ENCODE measurements around the gene NUDT11. TPM values are rescaled to one million over a fixed set of nuclear protein-coding genes. Genes with fewer than 3 reads are reported as not detected.
"Not testable (repeated sequence)": the region's sequence is repeated elsewhere in the genome, so short reads cannot be mapped to it uniquely, and the experiment has no call there.

The NUDT11 gene
- total RNA-seq, 2 donors from 2014 or later, result 0.75 TPM; not detected in 1

DNA sequence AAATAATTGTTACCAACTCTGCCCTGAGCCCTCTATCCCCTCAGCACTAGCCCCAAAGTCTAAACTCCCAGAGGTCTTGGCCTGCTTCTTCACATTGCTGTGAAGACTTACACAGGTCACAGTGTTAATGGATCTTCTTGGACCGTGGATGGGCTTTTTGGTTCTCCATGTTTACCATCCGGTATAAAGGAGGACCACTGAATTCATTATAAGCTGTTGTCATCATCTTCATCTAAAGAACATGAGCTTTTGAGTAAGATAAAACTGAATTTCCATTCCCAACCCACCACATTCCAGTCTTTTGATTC is 8.5 kb downstream of the NUDT11 start:
- no peak overlapping the region for H3K27ac ChIP-seq
- H3K4me3 ChIP-seq, result no peak overlapping the region
- no peaks in the 10 kb centered on the region for H3K9me3 ChIP-seq
- no peaks in the 10 kb centered on the region for H3K27me3 ChIP-seq
- TF ChIP-seq, protein P1, sequence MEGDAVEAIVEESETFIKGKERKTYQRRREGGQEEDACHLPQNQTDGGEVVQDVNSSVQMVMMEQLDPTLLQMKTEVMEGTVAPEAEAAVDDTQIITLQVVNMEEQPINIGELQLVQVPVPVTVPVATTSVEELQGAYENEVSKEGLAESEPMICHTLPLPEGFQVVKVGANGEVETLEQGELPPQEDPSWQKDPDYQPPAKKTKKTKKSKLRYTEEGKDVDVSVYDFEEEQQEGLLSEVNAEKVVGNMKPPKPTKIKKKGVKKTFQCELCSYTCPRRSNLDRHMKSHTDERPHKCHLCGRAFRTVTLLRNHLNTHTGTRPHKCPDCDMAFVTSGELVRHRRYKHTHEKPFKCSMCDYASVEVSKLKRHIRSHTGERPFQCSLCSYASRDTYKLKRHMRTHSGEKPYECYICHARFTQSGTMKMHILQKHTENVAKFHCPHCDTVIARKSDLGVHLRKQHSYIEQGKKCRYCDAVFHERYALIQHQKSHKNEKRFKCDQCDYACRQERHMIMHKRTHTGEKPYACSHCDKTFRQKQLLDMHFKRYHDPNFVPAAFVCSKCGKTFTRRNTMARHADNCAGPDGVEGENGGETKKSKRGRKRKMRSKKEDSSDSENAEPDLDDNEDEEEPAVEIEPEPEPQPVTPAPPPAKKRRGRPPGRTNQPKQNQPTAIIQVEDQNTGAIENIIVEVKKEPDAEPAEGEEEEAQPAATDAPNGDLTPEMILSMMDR (IDR thresholded peaks at IDR 0.05), result peak in 1 of 2 donors; percentile 15
- H3K4me1 ChIP-seq, result no peaks in the 10 kb centered on the region
- DNase-seq (ENCODE audit: low spot score), result no peak
- H3K36me3 ChIP-seq, result no peaks in the 10 kb centered on the region

DNA sequence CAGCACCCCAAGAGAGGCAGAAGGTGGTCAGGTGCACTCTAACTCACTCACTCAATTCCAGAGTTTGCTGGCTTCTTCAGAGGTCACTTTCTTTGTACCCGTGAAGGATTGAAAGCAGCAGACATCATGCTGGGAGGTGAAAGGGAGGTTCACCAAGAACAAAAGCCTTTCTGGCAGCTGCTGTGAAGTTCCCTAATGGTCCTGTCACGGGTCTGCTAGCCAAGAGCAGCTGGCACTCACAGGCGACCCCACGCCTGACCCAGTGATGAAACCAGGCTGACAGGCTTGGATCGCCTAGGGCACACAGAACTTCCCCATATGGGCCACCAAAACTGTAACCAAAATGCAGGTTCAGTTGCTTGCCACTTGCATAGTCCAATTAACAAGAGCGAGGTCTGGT is 11.8 kb downstream of the NUDT11 start:
- H3K27me3 ChIP-seq, result no peaks in the 10 kb centered on the region
- no peak for DNase-seq (ENCODE audit: low spot score)
- no peaks in the 10 kb centered on the region for H3K4me1 ChIP-seq
- H3K9me3 ChIP-seq, result peaks cover 0 to 3% of the 10 kb centered on the region in 2 donors
- no peak overlapping the region for H3K4me3 ChIP-seq
- H3K27ac ChIP-seq, result no peak overlapping the region
- no peaks in the 10 kb centered on the region for H3K36me3 ChIP-seq
- TF ChIP-seq, protein P1 (IDR thresholded peaks at IDR 0.05), result no peak

DNA sequence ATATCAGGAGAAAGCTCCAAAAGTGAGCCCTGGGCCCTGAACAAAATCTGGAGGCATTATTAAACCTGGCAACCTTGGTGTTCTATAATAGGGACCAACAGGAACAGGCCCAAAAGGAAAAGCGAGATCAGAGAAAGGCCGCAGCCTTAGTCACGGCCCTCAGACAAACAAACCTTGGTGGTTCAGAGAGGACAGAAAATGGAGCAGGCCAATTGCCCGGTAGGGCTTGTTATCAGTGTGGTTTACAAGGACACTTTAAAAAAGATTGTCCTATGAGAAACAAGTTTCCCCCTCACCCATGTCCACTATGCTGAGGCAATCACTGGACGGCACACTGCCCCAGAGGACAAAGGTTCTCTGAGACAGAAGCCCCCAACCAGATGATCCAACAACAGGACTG is 14.0 kb downstream of the NUDT11 start:
- H3K4me3 ChIP-seq; H3K27me3 ChIP-seq; H3K36me3 ChIP-seq; H3K27ac ChIP-seq; H3K4me1 ChIP-seq; DNase-seq (ENCODE audit: low spot score); H3K9me3 ChIP-seq: not testable (repeated sequence)

DNA sequence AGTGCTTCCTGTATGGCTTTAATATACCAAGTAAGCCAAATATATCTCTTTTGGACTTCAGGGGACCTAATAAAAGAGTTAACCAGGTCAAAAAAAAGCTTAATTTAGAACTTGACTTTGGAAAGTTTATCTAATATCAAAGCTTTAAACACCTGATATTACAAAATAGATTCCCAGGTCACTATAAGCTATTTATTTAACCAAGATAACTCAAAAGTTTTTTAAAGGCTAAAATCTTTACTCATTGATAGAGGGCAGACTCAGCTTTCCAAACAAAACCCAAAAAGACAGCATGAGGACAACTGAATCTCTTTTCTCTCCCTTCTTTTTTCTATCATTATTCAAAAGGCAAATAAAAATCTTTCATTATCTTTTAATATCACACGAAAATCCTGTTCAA is 19.5 kb downstream of the NUDT11 start:
- Histone ChIP-seq H3K4me1 (no peaks in the 10 kb centered on the region), H3K27ac (no peak overlapping the region), H3K4me3 (no peak overlapping the region), H3K9me3 (peaks cover 0 to 3% of the 10 kb centered on the region in 2 donors), H3K36me3 (no peaks in the 10 kb centered on the region), H3K27me3 (no peaks in the 10 kb centered on the region)
- no peak for DNase-seq (ENCODE audit: low spot score)
- TF ChIP-seq, protein P1 (IDR thresholded peaks at IDR 0.05), result no peak

DNA sequence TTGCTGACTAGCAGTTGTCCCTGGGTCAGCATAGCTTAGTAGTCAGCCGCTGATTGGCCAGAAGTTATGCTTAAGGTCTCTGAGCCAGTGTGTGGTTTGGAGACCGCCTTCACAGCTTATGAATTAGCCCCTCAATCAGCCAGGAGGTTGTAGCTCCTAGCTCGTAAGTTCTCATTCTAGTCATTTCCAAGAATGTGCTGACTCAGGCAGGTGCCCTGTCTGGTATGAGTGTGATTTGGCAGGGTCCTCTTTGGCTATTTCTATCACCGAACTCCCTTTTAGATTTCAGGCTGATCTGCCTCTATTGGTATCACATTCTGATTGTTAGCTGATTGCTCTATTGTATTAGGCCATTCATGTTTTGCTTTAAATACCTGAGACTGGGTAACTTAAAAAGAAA is 33.1 kb downstream of the NUDT11 start:
- no peaks in the 10 kb centered on the region for H3K9me3 ChIP-seq
- no peaks in the 10 kb centered on the region for H3K36me3 ChIP-seq
- no peak overlapping the region for H3K27ac ChIP-seq
- H3K27me3 ChIP-seq, result no peaks in the 10 kb centered on the region
- no peak overlapping the region for H3K4me3 ChIP-seq
- TF ChIP-seq, protein P1 (IDR thresholded peaks at IDR 0.05), result no peak
- no peaks in the 10 kb centered on the region for H3K4me1 ChIP-seq
- DNase-seq (ENCODE audit: low spot score), result no peak

DNA sequence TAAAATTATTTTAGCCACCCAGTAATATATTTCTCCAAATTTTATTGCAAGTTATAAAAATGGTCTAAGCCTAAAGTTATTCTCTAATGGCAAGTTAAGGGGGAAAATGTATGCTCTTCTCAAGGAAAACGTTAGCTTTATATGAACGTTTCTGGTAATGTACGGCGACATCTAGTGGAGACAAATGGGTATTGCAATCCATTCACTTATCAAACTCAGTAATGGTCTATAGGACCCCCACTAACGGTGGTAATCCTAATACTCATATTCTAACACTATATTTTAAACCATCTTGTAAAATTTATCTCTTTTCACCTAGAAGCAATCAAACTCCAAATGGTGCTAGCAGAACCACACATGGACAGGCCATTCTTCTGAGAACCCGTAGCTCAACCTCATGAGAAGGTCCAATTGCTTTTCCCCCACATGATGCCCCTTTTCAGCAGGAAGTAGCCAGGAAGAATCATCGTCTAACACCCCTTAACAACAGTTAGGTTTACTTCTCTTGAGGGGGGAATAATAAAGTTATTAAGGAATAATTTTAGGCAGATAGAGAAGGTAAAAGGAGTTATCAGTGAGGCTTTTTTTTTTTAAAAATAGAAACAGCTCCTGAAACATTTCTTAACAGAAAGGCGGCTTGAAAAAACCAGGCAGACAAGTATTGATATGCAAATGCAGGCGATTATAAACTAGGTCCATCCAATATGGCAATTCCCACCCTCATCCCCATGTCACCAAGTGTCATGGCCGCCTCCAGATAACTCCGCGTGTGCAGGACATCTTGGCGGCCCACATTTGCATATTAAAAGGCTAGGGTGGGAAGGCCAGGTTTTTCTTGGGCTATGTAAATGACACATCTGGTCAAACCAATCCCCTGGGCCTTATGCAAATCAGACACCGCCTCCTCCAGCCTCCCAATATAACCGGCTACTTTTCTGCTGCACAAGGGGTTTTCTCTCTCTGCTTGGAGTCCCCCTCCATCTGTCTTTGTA is 35.0 kb downstream of the NUDT11 start:
- TF ChIP-seq, protein P1 (IDR thresholded peaks at IDR 0.05), result peak; percentile 68 to 92
- Histone ChIP-seq H3K36me3 (no peaks in the 10 kb centered on the region), H3K27me3 (no peaks in the 10 kb centered on the region), H3K4me1 (no peaks in the 10 kb centered on the region), H3K4me3 (no peak overlapping the region), H3K9me3 (no peaks in the 10 kb centered on the region), H3K27ac (no peak overlapping the region)
- no peak for DNase-seq (ENCODE audit: low spot score)
